ENCODE results near the gene KCNH3. TPM values are rescaled to one million over a fixed set of nuclear protein-coding genes. Genes with fewer than 3 reads are reported as not detected.

Gene KCNH3
- total RNA-seq, 4 donors from 2014 or later = not detected

GRCh38 chr12:49559011-49559675 lies 20.3 kb downstream of the KCNH3 start:
- TF ChIP-seq, protein P1, sequence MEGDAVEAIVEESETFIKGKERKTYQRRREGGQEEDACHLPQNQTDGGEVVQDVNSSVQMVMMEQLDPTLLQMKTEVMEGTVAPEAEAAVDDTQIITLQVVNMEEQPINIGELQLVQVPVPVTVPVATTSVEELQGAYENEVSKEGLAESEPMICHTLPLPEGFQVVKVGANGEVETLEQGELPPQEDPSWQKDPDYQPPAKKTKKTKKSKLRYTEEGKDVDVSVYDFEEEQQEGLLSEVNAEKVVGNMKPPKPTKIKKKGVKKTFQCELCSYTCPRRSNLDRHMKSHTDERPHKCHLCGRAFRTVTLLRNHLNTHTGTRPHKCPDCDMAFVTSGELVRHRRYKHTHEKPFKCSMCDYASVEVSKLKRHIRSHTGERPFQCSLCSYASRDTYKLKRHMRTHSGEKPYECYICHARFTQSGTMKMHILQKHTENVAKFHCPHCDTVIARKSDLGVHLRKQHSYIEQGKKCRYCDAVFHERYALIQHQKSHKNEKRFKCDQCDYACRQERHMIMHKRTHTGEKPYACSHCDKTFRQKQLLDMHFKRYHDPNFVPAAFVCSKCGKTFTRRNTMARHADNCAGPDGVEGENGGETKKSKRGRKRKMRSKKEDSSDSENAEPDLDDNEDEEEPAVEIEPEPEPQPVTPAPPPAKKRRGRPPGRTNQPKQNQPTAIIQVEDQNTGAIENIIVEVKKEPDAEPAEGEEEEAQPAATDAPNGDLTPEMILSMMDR (IDR thresholded peaks at IDR 0.05; ENCODE audit: low read depth) = no peak

- TF ChIP-seq, protein P1 (IDR thresholded peaks at IDR 0.05; ENCODE audit: low read depth) = no peak
These were observed 21.9 kb downstream of the KCNH3 start for GRCh38 chr12:49560695-49561094.

- TF ChIP-seq, protein P1 (IDR thresholded peaks at IDR 0.05; ENCODE audit: low read depth) = no peak
These were observed 23.4 kb downstream of the KCNH3 start for GRCh38 chr12:49562233-49562632.

- TF ChIP-seq, protein P1 (IDR thresholded peaks at IDR 0.05; ENCODE audit: low read depth) = no peak
These were observed 24.0 kb downstream of the KCNH3 start for GRCh38 chr12:49562831-49563230.

DNA sequence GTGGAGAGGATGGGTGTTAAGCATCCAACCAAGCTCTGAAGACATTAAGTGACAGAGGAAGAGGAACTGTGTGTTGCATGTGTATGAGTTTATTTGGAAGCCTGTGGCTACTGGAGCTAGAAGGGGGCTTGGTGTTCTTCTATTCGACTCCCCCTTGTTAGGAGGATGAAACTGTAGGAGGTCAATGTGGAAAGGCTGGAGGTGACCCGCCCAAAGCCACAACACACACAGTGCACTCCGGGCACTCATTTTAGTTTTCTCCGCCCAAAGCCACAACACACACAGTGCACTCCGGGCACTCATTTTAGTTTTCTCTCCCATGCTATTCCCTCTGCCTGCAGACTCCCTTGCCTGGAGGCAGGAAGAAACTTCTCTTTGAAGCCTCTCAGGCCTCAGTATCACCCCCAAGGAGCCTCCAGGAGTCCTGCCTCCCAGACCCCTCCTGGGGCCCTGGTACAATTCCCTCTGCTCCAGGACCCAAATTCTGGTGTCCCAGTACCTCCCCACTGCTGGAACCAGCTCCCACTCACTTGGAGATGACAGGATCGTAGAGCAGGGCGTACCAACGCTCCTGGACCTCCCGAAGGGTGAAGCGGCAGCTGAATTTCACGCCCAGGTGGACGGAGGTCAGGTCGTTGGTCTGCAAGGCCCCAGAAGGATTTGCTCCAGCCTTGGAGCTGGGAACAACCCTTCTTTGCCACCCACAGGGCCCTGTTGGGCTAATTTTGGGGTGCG lies 25.3 kb downstream of the KCNH3 start:
- TF ChIP-seq, protein P1 (IDR thresholded peaks at IDR 0.05; ENCODE audit: low read depth) = no peak

DNA sequence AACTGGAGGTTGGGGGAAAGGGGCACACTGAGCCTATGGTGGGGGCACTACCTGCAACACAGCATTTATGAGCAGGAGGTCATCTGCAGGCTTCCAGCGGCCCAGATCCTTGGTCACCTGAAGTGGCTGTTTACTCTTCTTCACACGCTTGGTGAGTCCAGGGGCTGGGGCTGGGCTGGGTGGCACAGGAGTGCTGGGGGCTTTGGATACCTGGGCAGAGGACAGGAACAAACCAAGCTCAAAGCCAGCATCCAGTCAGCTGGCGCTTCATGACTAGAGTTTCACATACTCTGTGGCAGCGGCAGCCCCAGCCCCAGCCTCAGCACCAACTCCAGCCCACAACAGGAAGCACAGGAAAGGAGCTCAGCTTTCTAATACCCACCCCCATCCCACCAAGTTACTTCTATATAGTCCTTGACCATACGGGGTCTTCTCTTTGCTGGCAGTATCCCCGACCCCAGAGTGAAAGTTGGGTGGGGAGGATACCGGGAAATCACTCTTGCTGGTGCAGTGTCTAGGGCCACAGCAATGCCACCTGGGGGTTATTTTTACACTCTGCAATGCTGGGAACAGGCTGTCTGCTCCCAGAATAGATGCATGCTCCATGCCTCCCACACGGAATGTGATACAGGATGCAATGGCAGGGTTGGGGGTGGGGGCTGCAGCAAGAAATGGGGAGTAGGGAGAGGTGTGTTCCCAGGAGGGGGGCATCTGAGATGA lies 26.0 kb downstream of the KCNH3 start:
- TF ChIP-seq, protein P1 (IDR thresholded peaks at IDR 0.05; ENCODE audit: low read depth) = no peak
